ENCODE data around the gene SNRPE.

GRCh38 chr1:203843435-203843834 lies 18.0 kb upstream of the SNRPE start:
- TF ChIP-seq CTCF (IDR thresholded peaks at IDR 0.05): no peak
- no peak for TF ChIP-seq POLR2A (IDR thresholded peaks at IDR 0.05)
